Colon (tissue), 2 donors: Measurements from ENCODE around the gene ITGAE.
"Not testable (repeated sequence)": the region's sequence is repeated elsewhere in the genome, so short reads cannot be mapped to it uniquely, and the experiment has no call there.

ENCODE experiments used
- FAIRE-seq: peaks from 2 replicates; lab custom pipeline; 2012; peaks lifted over from hg19 to GRCh38; lab: Jason Lieb, UNC
- donor health status: control.
- donor health status: control.

Gene ITGAE

DNA sequence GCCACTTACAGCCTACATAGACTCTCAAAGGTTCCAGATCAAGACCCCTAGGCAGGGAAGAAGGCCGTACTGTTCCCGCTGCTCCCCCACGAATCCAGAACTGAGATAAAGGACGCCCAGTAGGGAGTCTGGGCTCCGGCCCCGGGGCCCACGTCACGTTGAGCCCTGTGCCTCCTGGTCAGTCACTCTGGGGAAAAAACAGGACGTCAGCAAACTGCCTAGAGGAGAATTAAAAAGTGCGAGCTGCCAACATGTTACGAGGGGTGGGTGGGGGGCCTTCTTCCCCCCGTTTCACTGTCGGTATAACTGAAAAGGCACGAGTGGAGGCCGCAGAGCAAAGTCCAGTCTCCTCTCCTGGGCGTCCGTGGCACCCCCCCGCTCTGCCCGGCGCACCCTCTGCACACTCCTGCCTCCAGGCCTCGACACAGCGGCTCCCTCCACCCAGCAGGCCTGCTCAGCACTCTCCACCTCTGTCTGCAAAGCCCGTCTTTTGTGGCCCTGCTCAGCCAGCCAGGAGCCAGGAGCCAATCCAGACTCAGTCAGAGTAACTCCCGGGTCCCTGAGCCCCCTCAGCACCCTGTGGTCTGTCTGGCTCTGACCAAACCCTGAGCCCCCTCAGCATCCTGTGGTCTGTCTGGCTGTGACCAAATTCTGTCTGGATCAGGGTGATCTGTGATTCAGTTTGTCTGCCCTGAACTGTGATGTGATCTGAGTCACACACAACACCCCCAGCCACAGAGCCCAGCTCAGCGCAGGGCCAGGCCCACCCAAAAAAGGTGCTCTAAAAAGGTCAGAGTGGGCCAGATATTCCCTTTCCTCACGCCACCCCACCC, 6.2 kb downstream of the ITGAE start:
- no peak for FAIRE-seq

DNA sequence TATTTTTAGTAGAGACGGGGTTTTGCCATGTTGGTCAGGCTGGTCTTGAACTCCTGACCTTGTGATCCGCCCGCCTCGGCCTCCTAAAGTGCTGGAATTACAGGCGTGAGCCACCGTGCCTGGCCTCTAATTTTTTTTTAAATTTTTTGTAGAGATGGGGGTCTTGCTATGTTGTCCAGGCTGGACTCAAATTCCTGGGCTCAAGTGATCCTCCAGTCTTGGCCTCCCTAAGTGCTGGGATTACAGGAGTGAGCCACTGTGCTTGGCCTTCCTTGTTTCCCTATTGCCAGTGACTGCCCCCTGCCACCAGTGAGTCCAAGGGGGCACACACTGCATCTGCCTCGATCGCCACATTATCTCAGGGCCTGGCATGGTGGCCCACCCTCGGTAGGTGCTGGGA, 6.8 kb downstream of the ITGAE start:
- not testable (repeated sequence) for FAIRE-seq

- FAIRE-seq, result not testable (repeated sequence)
These were observed 7.7 kb downstream of the ITGAE start for GRCh38 chr17:3793258-3793657.

DNA sequence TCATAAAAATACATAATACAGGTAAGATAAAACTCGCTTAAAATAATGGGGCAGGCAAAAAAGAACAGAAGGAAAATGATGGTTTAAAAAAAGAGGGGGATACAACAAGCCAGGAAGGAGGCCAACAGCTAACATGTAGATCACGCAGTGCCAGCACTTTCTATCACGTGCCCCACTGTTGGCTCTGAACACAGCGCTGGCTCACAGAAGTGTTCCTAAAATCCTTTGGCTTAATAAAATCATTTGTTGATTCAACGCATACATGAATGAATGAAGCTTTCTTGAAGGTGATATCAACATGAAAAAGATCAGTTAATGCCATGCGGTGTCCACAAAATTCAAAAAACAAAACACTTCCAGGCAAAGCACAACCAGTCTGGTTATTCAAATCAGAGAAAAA, 8.5 kb downstream of the ITGAE start:
- FAIRE-seq, result no peak

GRCh38 chr17:3788200-3788599, 12.8 kb downstream of the ITGAE start:
- FAIRE-seq, result no peak

GRCh38 chr17:3785323-3785722, 15.7 kb downstream of the ITGAE start:
- FAIRE-seq, result not testable (repeated sequence)

GRCh38 chr17:3782751-3783150, 18.2 kb downstream of the ITGAE start:
- no peak for FAIRE-seq

GRCh38 chr17:3780986-3781385, 20.0 kb downstream of the ITGAE start:
- FAIRE-seq, result no peak

GRCh38 chr17:3777366-3778120, 23.4 kb downstream of the ITGAE start:
- no peak for FAIRE-seq

GRCh38 chr17:3773966-3774365, 27.0 kb downstream of the ITGAE start:
- FAIRE-seq, result no peak

GRCh38 chr17:3773511-3773910, 27.5 kb downstream of the ITGAE start:
- FAIRE-seq, result no peak

DNA sequence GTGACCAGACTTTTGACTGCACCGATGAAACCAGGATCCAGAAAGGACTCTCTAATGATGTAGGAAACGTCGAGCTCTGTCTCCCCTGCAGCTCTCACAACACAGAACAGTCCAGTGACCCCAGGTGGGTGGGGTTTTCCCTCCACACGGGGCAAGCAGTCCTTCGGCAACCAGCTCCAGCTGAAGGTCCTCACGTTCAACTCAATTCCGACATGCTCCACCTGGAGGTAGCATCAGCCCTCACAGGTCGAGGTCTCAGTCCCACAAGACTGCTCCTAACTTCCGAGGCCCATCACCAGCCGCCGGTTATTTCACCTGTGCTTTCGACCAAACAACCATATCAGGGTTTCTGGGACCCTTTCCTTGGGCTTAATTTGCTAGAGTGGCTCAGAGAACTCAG, 28.2 kb downstream of the ITGAE start:
- FAIRE-seq, result no peak

GRCh38 chr17:3771140-3771539, 29.8 kb downstream of the ITGAE start:
- no peak for FAIRE-seq

- no peak for FAIRE-seq
These were observed 30.5 kb downstream of the ITGAE start for GRCh38 chr17:3770466-3770865.

- FAIRE-seq, result no peak
These were observed 32.2 kb downstream of the ITGAE start for GRCh38 chr17:3768769-3769168.

DNA sequence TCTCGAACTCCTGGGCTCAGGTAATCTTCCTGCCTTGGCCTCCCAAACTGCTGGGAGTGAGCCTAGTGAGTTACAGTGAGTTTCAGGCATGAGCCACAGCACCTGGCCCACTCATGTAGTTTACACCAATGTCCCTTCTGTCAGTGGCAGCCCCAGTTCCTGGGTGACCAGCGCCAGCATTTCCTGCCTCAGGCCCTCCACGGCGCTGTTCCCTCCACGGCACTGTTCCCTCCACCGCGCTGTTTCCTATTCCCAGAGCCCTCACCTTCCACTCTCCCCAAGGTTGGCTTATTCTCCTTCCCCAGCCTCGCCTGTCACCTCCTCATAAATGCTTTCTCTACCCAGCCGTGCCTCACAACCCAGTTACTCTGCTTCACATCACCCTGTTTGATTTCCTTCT, 32.6 kb downstream of the ITGAE start:
- FAIRE-seq, result no peak

GRCh38 chr17:3766779-3767178, 34.2 kb downstream of the ITGAE start:
- no peak for FAIRE-seq

DNA sequence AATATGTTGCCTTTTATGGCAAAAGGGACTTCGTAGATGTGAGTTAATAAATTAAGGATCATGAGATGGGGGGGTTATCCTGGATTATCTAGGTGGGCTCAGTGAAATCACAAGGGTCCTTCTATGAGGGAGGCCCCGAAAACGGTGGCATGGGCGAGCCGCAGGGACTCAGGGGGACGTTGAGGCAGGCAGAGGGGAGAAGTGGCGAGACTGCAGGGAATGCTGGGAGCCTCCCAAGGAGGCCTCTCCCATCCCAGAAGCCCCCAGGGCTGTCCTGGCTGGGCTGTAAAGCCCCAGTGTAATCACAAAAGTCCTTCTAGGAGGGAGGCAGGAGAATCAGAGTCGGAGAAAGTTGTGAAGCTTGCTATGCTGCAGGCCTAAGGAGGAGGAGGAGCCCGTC, 35.0 kb downstream of the ITGAE start:
- FAIRE-seq, result no peak

DNA sequence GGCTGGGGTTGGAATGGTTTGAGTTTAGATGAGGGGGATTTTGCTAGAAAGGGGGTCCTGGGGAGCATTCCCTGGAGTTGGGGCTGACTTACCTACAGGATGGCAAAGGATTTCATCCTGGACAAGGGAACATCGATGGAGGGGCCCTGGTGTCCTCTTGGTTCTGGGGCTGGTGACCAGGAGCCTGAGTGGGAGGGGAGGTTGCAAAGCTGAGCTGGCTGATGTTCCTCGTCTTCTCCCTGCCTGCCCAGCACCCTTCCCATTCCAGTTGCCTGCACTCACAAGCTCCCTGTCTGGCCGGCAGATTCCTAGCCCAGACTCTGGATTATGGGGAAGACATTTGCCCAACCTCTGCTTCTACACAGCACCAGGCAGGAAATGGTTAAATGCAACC, 37.2 kb downstream of the ITGAE start:
- no peak for FAIRE-seq

DNA sequence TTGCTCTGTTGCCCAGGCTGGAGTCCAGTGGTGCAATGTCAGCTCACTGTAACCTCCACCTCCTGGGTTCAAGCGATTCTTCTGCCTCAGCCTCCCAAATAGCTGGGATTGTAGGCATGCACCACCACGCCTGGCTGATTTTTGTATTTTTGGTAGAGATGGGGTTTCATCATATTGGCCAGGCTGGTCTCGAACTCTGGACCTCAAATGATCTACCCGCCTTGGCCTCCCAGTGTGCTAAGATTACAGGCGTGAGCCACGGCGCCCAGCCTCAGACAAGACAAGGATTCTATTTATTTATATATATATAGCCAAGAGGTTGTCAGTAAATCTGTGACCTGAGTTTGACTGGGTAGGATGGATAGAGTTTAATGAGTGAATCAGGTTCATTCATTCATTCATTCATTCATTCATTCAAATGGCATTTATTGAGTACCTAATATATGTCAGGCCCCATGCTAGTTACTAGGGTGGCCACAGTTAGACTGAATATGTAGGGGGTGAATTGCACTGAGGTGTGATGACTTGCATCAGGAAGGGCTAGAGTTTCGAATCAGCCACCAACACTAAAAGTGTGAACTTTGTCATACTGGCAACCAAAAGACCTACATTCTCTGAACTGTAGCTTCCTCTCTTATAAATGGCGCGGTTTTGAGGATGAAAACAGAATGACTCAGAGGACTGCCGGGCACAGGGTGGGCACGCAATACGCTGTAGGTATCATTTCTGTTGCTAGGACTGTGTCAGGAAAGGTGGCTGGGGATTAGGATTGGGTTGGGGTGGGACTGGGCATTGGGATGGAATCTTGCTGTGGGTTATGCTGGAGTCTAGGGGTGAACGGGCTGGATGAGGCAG, 37.8 kb downstream of the ITGAE start:
- no peak for FAIRE-seq

DNA sequence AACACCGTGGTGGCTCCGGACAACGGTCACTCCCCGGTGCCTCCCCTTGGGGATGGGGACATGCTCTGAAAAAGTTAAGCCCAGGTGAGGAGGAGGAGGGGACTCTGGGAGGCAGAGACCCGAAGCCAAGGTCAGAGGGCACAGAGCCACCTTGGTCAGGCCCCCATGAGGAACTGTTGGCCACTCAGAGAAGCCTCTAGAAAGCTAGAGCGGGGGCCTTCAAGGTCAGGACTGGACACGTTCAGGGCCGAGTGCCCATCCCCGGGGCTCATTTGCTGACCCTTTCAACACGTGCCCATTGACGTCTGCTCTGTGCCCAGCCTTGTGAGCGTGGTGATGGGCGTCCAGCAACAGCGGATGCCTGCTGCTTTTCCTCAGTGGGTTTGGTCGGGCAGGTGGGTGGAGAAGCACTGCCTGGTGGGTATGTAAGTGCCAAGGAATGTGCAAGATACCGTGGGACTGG, 39.0 kb downstream of the ITGAE start:
- FAIRE-seq, result no peak
